K562 (cell line): ENCODE data around the gene SS18L1. TPM values are rescaled to one million over a fixed set of nuclear protein-coding genes. Genes with fewer than 3 reads are reported as not detected.

Experiments used
- ARID2 ChIP-seq: fragments of 450-650 bp; IDR thresholded peaks from 2 replicates; pipeline ENCODE4 v1.6.1; 2017; ENCODE audit warnings: antibody characterized with exemption, mild to moderate bottlenecking
- CC2D1A ChIP-seq: fragments of 450-650 bp; IDR thresholded peaks from 2 replicates; pipeline ENCODE4 v1.6.1; 2017; ENCODE audit warnings: mild to moderate bottlenecking
- FOXA3 ChIP-seq, 2 experiments: fragments of 450-650 bp in 1 of 2; sonication (generic) in 1 of 2; formaldehyde crosslinking; IDR thresholded peaks in 1 of 2; conservative IDR thresholded peaks in 1 of 2; 2 replicates each; pipeline versions ENCODE4 v1.4.0 to v1.8.0; 2020 to 2022; ENCODE audit warnings: mild to moderate bottlenecking in 2 of 2, missing genetic modification reagents in 1 of 2
- GTF2B ChIP-seq: IDR thresholded peaks from 2 replicates; pipeline ENCODE4 v1.6.1; 2011; ENCODE audit not compliant: insufficient read length; ENCODE audit errors: extremely low read depth
- MED1 ChIP-seq: sonication (generic); formaldehyde crosslinking; IDR thresholded peaks from 2 replicates; pipeline ENCODE4 v1.8.1; 2023; ENCODE audit warnings: missing genetic modification reagents, borderline replicate concordance
- NONO ChIP-seq, 2 experiments: fragments of 200-400 bp in 1 of 2; fragments of 450-650 bp in 1 of 2; formaldehyde crosslinking in 1 of 2; IDR thresholded peaks; 2 replicates each; pipeline ENCODE4 v1.6.1; 2017; ENCODE audit warnings: low read depth in 2 of 2, mild to moderate bottlenecking in 2 of 2, moderate library complexity in 2 of 2, low read length in 1 of 2
- RBM34 ChIP-seq: fragments of 200-400 bp; formaldehyde crosslinking; IDR thresholded peaks from 2 replicates; pipeline ENCODE4 v1.6.1; 2018; ENCODE audit warnings: low read length, borderline replicate concordance; ENCODE audit not compliant: insufficient read depth
- SAP30 ChIP-seq: fragments of 200-600 bp; sonication (generic); IDR thresholded peaks from 2 replicates; pipeline ENCODE4 v1.6.1; 2012; ENCODE audit warnings: borderline replicate concordance, low read depth, mild to moderate bottlenecking, moderate library complexity, low read length, control low read depth, inconsistent platforms; ENCODE audit not compliant: insufficient read depth, poor library complexity, severe bottlenecking
- SPI1 ChIP-seq: IDR thresholded peaks from 2 replicates; pipeline ENCODE4 v1.6.1; 2011; ENCODE audit warnings: low read depth, low read length, control low read depth, borderline replicate concordance
- XRCC3 ChIP-seq: fragments of 450-650 bp; IDR thresholded peaks from 2 replicates; pipeline ENCODE4 v1.6.1; 2017; ENCODE audit warnings: mild to moderate bottlenecking, moderate library complexity
- YY1 ChIP-seq, 3 experiments: IDR thresholded peaks; 2 replicates each; pipeline ENCODE4 v1.6.1; 2011; ENCODE audit warnings: low read length in 2 of 3, mild to moderate bottlenecking in 2 of 3, moderate library complexity in 2 of 3, borderline replicate concordance in 1 of 3, control low read depth in 1 of 3, low read depth in 1 of 3; ENCODE audit not compliant: insufficient read depth in 3 of 3, insufficient replicate concordance in 2 of 3, control insufficient read depth in 1 of 3, insufficient read length in 1 of 3; ENCODE audit errors: extremely low read depth in 1 of 3
- ZBTB26 ChIP-seq: fragments of 450-650 bp; formaldehyde crosslinking; IDR thresholded peaks from 2 replicates; pipeline ENCODE4 v1.4.0; 2022; ENCODE audit warnings: missing genetic modification characterization
- ZFP1 ChIP-seq: fragments of 450-650 bp; formaldehyde crosslinking; IDR thresholded peaks from 2 replicates; pipeline ENCODE4 v1.4.0; 2020; ENCODE audit warnings: mild to moderate bottlenecking, mixed read lengths
- ZFP91 ChIP-seq: sonication (generic); formaldehyde crosslinking; IDR thresholded peaks from 2 replicates; pipeline ENCODE4 v1.8.0; 2022; ENCODE audit warnings: mild to moderate bottlenecking, missing genetic modification reagents
- ZFPM2 ChIP-seq: fragments of 250-450 bp; sonication (Bioruptor Pico); IDR thresholded peaks from 2 replicates; pipeline ENCODE4 v1.5.1; 2022; ENCODE audit warnings: mild to moderate bottlenecking
- ZNF592 ChIP-seq: fragments of 450-650 bp; IDR thresholded peaks from 2 replicates; pipeline ENCODE4 v1.6.1; 2017; ENCODE audit warnings: antibody characterized with exemption, mild to moderate bottlenecking
- ZNF699 ChIP-seq: fragments of 250-450 bp; sonication (Bioruptor Pico); IDR thresholded peaks from 2 replicates; pipeline ENCODE4 v1.8.0; 2021; ENCODE audit warnings: mild to moderate bottlenecking, moderate library complexity; ENCODE audit not compliant: insufficient replicate concordance
- ZNF707 ChIP-seq: fragments of 250-450 bp; sonication (Bioruptor Pico); conservative IDR thresholded peaks from 2 replicates; pipeline ENCODE4 v1.8.0; 2022; ENCODE audit warnings: inconsistent platforms, mild to moderate bottlenecking, moderate library complexity
- polyA plus RNA-seq, 8 experiments: library from polyadenylated mRNA; depleted of rRNA in 4 of 8; stranded (reverse) in 5 of 8; unstranded in 3 of 8; fragments of >200 nt; fragmentation: Nextera tagmentation in 2 of 8; fragmentation: Illumina TruSeq in 1 of 8; extraction: Ambion mirVana in 2 of 8; extraction: Trizol in 1 of 8; gene quantifications; 2 replicates each; pipeline versions ENCODE4 v1.2.1 to v1.2.3, GENCODE V29; 2011 to 2014; ENCODE audit warnings: inconsistent platforms in 1 of 8, missing spikeins in 1 of 8
- total RNA-seq, 7 experiments: library from RNA; depleted of rRNA in 6 of 7; stranded (reverse); fragments of >200 nt in 6 of 7; fragmentation: Illumina TruSeq in 2 of 7; extraction: Trizol in 2 of 7; gene quantifications; 2 replicates each; pipeline versions ENCODE4 v1.2.1 to v1.2.3, GENCODE V29; 2011 to 2021; ENCODE audit warnings: low replicate concordance in 1 of 7

Gene SS18L1
- total and polyA plus RNA-seq, 9 of the 15 experiments (the other 6 are each of a cell fraction or from before 2014, with no cell fraction given): 2.7 to 28.3 (median 15.1) TPM

GRCh38 chr20:62141397-62142251, 1.9 kb upstream of the SS18L1 start (continued):
- TF ChIP-seq ZNF592: no peak
- peak in 1 of 3 experiments; percentile 28 for TF ChIP-seq YY1 (IDR thresholded peaks at IDR 0.05; ENCODE audit: borderline replicate concordance in 1 of 3, control insufficient read depth in 1 of 3, extremely low read depth in 1 of 3, insufficient read depth in 3 of 3, insufficient read length in 1 of 3, insufficient replicate concordance in 2 of 3, low read depth in 1 of 3, low read length in 2 of 3)
- TF ChIP-seq ZFP91 (CRISPR knock-in tag): 0 out of 2 replicates have a peak, but pooled peaks have one; percentile 29
- TF ChIP-seq RBM34: no peak
- no peak for TF ChIP-seq GTF2B
- no peak for TF ChIP-seq SAP30
- no peak for TF ChIP-seq ZNF699 (CRISPR knock-in tag)
- 0 out of 4 replicates have a peak, but pooled peaks of 1 of the 2 experiments have one; percentile 19 for TF ChIP-seq FOXA3 (CRISPR knock-in tag; conservative IDR thresholded peaks at IDR 0.05 in 1 of 2, IDR thresholded peaks at IDR 0.05 in 1 of 2)
- no peak for TF ChIP-seq XRCC3
- TF ChIP-seq ZFPM2 (CRISPR knock-in tag): no peak
- no peak for TF ChIP-seq CC2D1A
- no peak for TF ChIP-seq NONO (IDR thresholded peaks at IDR 0.05; ENCODE audit: low read depth in 2 of 2, low read length in 1 of 2)
- no peak for TF ChIP-seq ZFP1
- TF ChIP-seq ZNF707: no peak
- TF ChIP-seq ARID2: no peak
- TF ChIP-seq ZBTB26 (CRISPR knock-in tag): no peak
- no peak for TF ChIP-seq SPI1
- no peak for TF ChIP-seq MED1 (CRISPR knock-in tag)
